IMR-90 (cell line): ENCODE data around the gene PASD1. TPM values are rescaled to one million over a fixed set of nuclear protein-coding genes. Genes with fewer than 3 reads are reported as not detected.

Experiments
- ATAC-seq: fragments of 200-7000 bp; cut with Tn5 transposase; 2 replicates; pipeline ENCODE4 v1.9.1; 2020; ENCODE audit warnings: low read depth, mild to moderate bottlenecking, moderate library complexity
- BruUV-seq: library from RNA; stranded (reverse); fragments of 400-500 nt; replicated peaks from 2 replicates; lab custom pipeline; 2021; lab: Mats Ljungman, UMichigan
- CTCF ChIA-PET: fragments of 300-600 bp; formaldehyde crosslinking; extraction: SDS; loops from one replicate; lab custom pipeline; 2021; ENCODE audit warnings: antibody characterized with exemption; lab: Yijun Ruan, JAX
- POLR2A ChIA-PET: fragments of 300-600 bp; sonication (Branson Sonifier 250); formaldehyde crosslinking; loops from one replicate; lab custom pipeline; 2022; ENCODE audit warnings: antibody characterized with exemption; ENCODE audit not compliant: unreplicated experiment; lab: Charles Lee
- DNase-seq: peaks from one replicate; pipeline ENCODE4 v3.0.0; 2013
- H2AFZ ChIP-seq: replicated peaks from 2 replicates; pipeline ENCODE3; 2013; ENCODE audit warnings: low read length, mild to moderate bottlenecking; ENCODE audit not compliant: poor library complexity
- H2AK5ac ChIP-seq: 2 replicates; pipeline ENCODE4 v1.6.1; 2013; ENCODE audit warnings: low read depth, low read length, inconsistent platforms
- H2AK9ac ChIP-seq: replicated peaks from 2 replicates; pipeline ENCODE3; 2013; ENCODE audit warnings: mild to moderate bottlenecking, low read depth, low read length, moderate library complexity; ENCODE audit not compliant: poor library complexity
- H2BK120ac ChIP-seq: 2 replicates; pipeline ENCODE4 v1.6.1; 2013; ENCODE audit warnings: low read depth, low read length, inconsistent platforms
- H2BK15ac ChIP-seq: 3 replicates; pipeline ENCODE4 v1.6.1; 2013; ENCODE audit warnings: low read depth, low read length, inconsistent platforms
- H2BK20ac ChIP-seq: 2 replicates; pipeline ENCODE4 v1.6.1; 2013; ENCODE audit warnings: low read depth, mild to moderate bottlenecking, inconsistent platforms, low read length, moderate library complexity
- H2BK5ac ChIP-seq: 2 replicates; pipeline ENCODE4 v1.6.1; 2013; ENCODE audit warnings: mild to moderate bottlenecking, low read depth, low read length, inconsistent platforms; ENCODE audit not compliant: poor library complexity, severe bottlenecking
- H3K14ac ChIP-seq: replicated peaks from 2 replicates; pipeline ENCODE4 v1.6.1; 2013; ENCODE audit warnings: low read depth, low read length, inconsistent platforms
- H3K18ac ChIP-seq: 2 replicates; pipeline ENCODE4 v1.6.1; 2013; ENCODE audit warnings: low read depth, low read length, control low read depth
- H3K23ac ChIP-seq: 2 replicates; pipeline ENCODE4 v1.6.1; 2013; ENCODE audit warnings: low read depth, low read length, inconsistent platforms
- H3K27ac ChIP-seq: 2 replicates; pipeline ENCODE4 v1.5.1; 2013; ENCODE audit warnings: mild to moderate bottlenecking, control low read depth, low read length; ENCODE audit not compliant: insufficient read depth
- H3K27me3 ChIP-seq: 2 replicates; pipeline ENCODE4 v1.6.1; 2013; ENCODE audit warnings: low read length; ENCODE audit not compliant: control insufficient read depth, insufficient read depth
- H3K36me3 ChIP-seq: 2 replicates; pipeline ENCODE4 v1.6.1; 2013; ENCODE audit warnings: low read length, mixed read lengths; ENCODE audit not compliant: control insufficient read depth, insufficient read depth
- H3K4ac ChIP-seq: 2 replicates; pipeline ENCODE4 v1.6.1; 2013; ENCODE audit warnings: low read depth, low read length, inconsistent platforms
- H3K4me1 ChIP-seq: 2 replicates; pipeline ENCODE4 v1.6.1; 2013; ENCODE audit warnings: low read length, mixed read lengths; ENCODE audit not compliant: control insufficient read depth, insufficient read depth
- H3K4me2 ChIP-seq: 2 replicates; pipeline ENCODE4 v1.6.1; 2013; ENCODE audit warnings: low read depth, mild to moderate bottlenecking, control low read depth, low read length, moderate library complexity
- H3K4me3 ChIP-seq: 2 replicates; pipeline ENCODE4 v1.5.1; 2013; ENCODE audit warnings: low read depth, mild to moderate bottlenecking, control low read depth, low read length, moderate library complexity; ENCODE audit not compliant: insufficient read depth
- H3K56ac ChIP-seq: 2 replicates; pipeline ENCODE4 v1.6.1; 2013; ENCODE audit warnings: low read length, inconsistent platforms; ENCODE audit not compliant: insufficient read depth; ENCODE audit errors: extremely low read depth
- H3K79me1 ChIP-seq, 2 experiments: 2 replicates each; pipeline ENCODE4 v1.6.1; 2013; ENCODE audit warnings: low read length in 2 of 2, inconsistent platforms in 1 of 2, low read depth in 1 of 2
- H3K9ac ChIP-seq: 2 replicates; pipeline ENCODE4 v1.6.1; 2013; ENCODE audit warnings: low read depth, low read length, control low read depth
- H3K9me1 ChIP-seq: 2 replicates; pipeline ENCODE4 v1.6.1; 2013; ENCODE audit warnings: low read length, inconsistent platforms; ENCODE audit not compliant: insufficient read depth
- H3K9me3 ChIP-seq: 2 replicates; pipeline ENCODE4 v1.6.1; 2013; ENCODE audit warnings: low read length; ENCODE audit not compliant: control insufficient read depth, insufficient read depth
- H4K20me1 ChIP-seq: 2 replicates; pipeline ENCODE4 v1.6.1; 2013; ENCODE audit warnings: low read length, inconsistent platforms; ENCODE audit not compliant: insufficient read depth
- H4K5ac ChIP-seq: 2 replicates; pipeline ENCODE4 v1.6.1; 2013; ENCODE audit warnings: mild to moderate bottlenecking, low read depth, low read length, control low read depth
- H4K8ac ChIP-seq, 2 experiments: 2 replicates each; pipeline ENCODE4 v1.6.1; 2013; ENCODE audit warnings: low read depth in 2 of 2, low read length in 2 of 2, control low read depth in 1 of 2, inconsistent platforms in 1 of 2
- H4K91ac ChIP-seq: 2 replicates; pipeline ENCODE4 v1.6.1; 2013; ENCODE audit warnings: low read depth, low read length, inconsistent platforms; ENCODE audit not compliant: insufficient read depth
- CEBPB ChIP-seq: IDR thresholded peaks from 2 replicates; pipeline ENCODE4 v1.6.1; 2012; ENCODE audit warnings: low read depth, low read length, improper control_type of control experiment
- FOS ChIP-seq: fragments of 150-350 bp; IDR thresholded peaks from 2 replicates; pipeline ENCODE4 v1.6.1; 2016; ENCODE audit warnings: low read depth, low read length
- MAZ ChIP-seq: IDR thresholded peaks from 2 replicates; pipeline ENCODE4 v1.6.1; 2012; ENCODE audit warnings: low read depth, mild to moderate bottlenecking, low read length, improper control_type of control experiment, moderate library complexity, borderline replicate concordance
- NFE2L2 ChIP-seq: fragments of 150-350 bp; IDR thresholded peaks from 2 replicates; pipeline ENCODE4 v1.6.1; 2016; ENCODE audit warnings: low read depth, mild to moderate bottlenecking, low read length
- POLR2A ChIP-seq: IDR thresholded peaks from 2 replicates; pipeline ENCODE4 v1.6.1; 2012; ENCODE audit warnings: mild to moderate bottlenecking, low read depth, low read length
- RAD21 ChIP-seq: IDR thresholded peaks from 2 replicates; pipeline ENCODE4 v1.6.1; 2012; ENCODE audit warnings: low read length, improper control_type of control experiment
- SMC3 ChIP-seq: fragments of 150-350 bp; IDR thresholded peaks from 2 replicates; pipeline ENCODE4 v1.6.1; 2016; ENCODE audit warnings: low read depth, mild to moderate bottlenecking, antibody characterized with exemption, low read length, moderate library complexity
- USF2 ChIP-seq: fragments of 150-350 bp; IDR thresholded peaks from 2 replicates; pipeline ENCODE4 v1.6.1; 2017; ENCODE audit warnings: mild to moderate bottlenecking, antibody characterized with exemption, low read length, low read depth
- dilution Hi-C: fragments of 300-500 bp; cut with HindIII; formaldehyde crosslinking; loops from one replicate; pipeline ENCODE4 v1.14.3; 2018; ENCODE audit warnings: low sequenced_read_pairs; ENCODE audit not compliant: unreplicated experiment
- in situ Hi-C: fragments of 300-500 bp; cut with MboI; formaldehyde crosslinking; loops from 3 replicates; pipeline ENCODE4 v1.14.3; 2019; ENCODE audit warnings: low sequenced_read_pairs, inconsistent platforms, mixed read lengths
- intact Hi-C: fragments of 100-400 bp; cut with micrococcal nuclease; formaldehyde crosslinking; loops from 2 replicates; pipeline ENCODE4 v1.10.0; 2022
- polyA plus RNA-seq, 3 experiments: library from polyadenylated mRNA; depleted of rRNA; stranded (reverse); fragments of >200 nt; gene quantifications; 2 replicates each; pipeline ENCODE4 v1.2.3, GENCODE V29; 2012; ENCODE audit warnings: low replicate concordance in 1 of 3
- total RNA-seq: library from RNA; depleted of rRNA; stranded (reverse); fragments of >200 nt; gene quantifications from 2 replicates; pipeline ENCODE4 v1.2.3, GENCODE V29; 2012
- TF ChIP-seq, protein P1 (sequence below): conservative IDR thresholded peaks from 2 replicates; pipeline ENCODE4 v1.5.1; 2012; ENCODE audit warnings: mild to moderate bottlenecking, low read depth, low read length, improper control_type of control experiment
- TF ChIP-seq, protein P2 (sequence below): fragments of 150-350 bp; IDR thresholded peaks from 2 replicates; pipeline ENCODE4 v1.6.1; 2016; ENCODE audit warnings: low read depth, mild to moderate bottlenecking, low read length, moderate library complexity, borderline replicate concordance

Gene PASD1
- total and polyA plus RNA-seq, 2 of the 4 experiments (the other 2 are of a cell fraction), result not detected

DNA sequence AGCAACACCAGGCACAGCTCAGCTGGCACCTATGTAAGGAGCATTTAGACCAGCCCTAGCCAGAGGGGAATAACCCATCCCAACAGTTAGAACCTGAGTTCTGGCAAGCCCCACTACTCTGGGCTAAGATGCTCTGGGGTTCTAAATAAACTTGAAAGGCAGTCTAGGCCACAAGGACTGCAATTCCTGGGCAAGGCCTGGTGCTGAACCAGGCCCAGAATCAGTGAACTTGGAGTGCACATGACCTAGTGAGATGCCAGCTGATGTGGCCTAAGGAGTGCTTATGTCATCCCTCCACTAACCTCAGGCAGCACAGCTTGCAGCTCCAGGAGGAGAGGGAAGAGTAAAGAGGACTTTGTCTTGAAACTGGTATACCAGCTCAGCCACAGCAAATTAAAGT, 124.2 kb downstream of the PASD1 start:
- DNase-seq (no peak), ATAC-seq (no peak)
- H2AFZ ChIP-seq, result no peak overlapping the region
- dilution Hi-C loops (no loop called here), in situ Hi-C loops (loop anchor here (25.0 kb wide), 1 partner anchor 525 kb away; no protein-coding TSS in a partner anchor), intact Hi-C loops (no loop called here)
- ChIA-PET POLR2A (no interaction called here), CTCF (no interaction called here)
- no peak overlapping the region for H3K4me2 ChIP-seq
- H2BK15ac ChIP-seq, result no peak overlapping the region
- no peak overlapping the region for H2BK120ac ChIP-seq
- no peak overlapping the region for H4K91ac ChIP-seq
- no peaks in the 10 kb centered on the region for H3K27me3 ChIP-seq
- H4K20me1 ChIP-seq, result no peaks in the 10 kb centered on the region
- no peaks in the 10 kb centered on the region for H3K4me1 ChIP-seq
- BruUV-seq, result no TSS peak
- no peak overlapping the region for H3K27ac ChIP-seq
- TF ChIP-seq NFE2L2 (no peak), POLR2A (no peak), FOS (no peak), RAD21 (no peak), CEBPB (no peak), USF2 (no peak), MAZ (no peak), SMC3 (no peak)
- TF ChIP-seq, protein P1, sequence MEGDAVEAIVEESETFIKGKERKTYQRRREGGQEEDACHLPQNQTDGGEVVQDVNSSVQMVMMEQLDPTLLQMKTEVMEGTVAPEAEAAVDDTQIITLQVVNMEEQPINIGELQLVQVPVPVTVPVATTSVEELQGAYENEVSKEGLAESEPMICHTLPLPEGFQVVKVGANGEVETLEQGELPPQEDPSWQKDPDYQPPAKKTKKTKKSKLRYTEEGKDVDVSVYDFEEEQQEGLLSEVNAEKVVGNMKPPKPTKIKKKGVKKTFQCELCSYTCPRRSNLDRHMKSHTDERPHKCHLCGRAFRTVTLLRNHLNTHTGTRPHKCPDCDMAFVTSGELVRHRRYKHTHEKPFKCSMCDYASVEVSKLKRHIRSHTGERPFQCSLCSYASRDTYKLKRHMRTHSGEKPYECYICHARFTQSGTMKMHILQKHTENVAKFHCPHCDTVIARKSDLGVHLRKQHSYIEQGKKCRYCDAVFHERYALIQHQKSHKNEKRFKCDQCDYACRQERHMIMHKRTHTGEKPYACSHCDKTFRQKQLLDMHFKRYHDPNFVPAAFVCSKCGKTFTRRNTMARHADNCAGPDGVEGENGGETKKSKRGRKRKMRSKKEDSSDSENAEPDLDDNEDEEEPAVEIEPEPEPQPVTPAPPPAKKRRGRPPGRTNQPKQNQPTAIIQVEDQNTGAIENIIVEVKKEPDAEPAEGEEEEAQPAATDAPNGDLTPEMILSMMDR, result no peak
- TF ChIP-seq, protein P2, sequence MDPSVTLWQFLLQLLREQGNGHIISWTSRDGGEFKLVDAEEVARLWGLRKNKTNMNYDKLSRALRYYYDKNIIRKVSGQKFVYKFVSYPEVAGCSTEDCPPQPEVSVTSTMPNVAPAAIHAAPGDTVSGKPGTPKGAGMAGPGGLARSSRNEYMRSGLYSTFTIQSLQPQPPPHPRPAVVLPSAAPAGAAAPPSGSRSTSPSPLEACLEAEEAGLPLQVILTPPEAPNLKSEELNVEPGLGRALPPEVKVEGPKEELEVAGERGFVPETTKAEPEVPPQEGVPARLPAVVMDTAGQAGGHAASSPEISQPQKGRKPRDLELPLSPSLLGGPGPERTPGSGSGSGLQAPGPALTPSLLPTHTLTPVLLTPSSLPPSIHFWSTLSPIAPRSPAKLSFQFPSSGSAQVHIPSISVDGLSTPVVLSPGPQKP, result no peak
- H3K9ac ChIP-seq, result no peak overlapping the region
- no peak overlapping the region for H4K8ac ChIP-seq
- H3K56ac ChIP-seq, result no peak overlapping the region
- no peak overlapping the region for H3K4me3 ChIP-seq
- no peak overlapping the region for H3K14ac ChIP-seq
- no peak overlapping the region for H2AK5ac ChIP-seq
- 0 out of 2 replicates have a peak, but pooled peaks cover 5% of the 10 kb centered on the region for H3K9me3 ChIP-seq
- H3K4ac ChIP-seq, result no peak overlapping the region
- no peak overlapping the region for H2BK5ac ChIP-seq
- H2AK9ac ChIP-seq, result no peak overlapping the region
- no peaks in the 10 kb centered on the region for H3K36me3 ChIP-seq
- no peak overlapping the region for H3K18ac ChIP-seq
- H3K23ac ChIP-seq, result no peak overlapping the region
- H4K5ac ChIP-seq, result no peak overlapping the region
- no peaks in the 10 kb centered on the region for H3K9me1 ChIP-seq
- no peak overlapping the region for H2BK20ac ChIP-seq
- no peaks in the 10 kb centered on the region for H3K79me1 ChIP-seq
